MCF 10A (cell line): ENCODE measurements around the gene RETREG1. TPM values are rescaled to one million over a fixed set of nuclear protein-coding genes. Genes with fewer than 3 reads are reported as not detected.

Source experiments
- BruUV-seq: library from RNA; stranded (reverse); fragments of 400-500 nt; replicated peaks from 2 replicates; lab custom pipeline; 2021; lab: Mats Ljungman, UMichigan
- CTCF ChIA-PET: fragments of 300-600 bp; sonication (Branson Sonifier 250); formaldehyde crosslinking; extraction: SDS; loops from one replicate; lab custom pipeline; 2021; ENCODE audit warnings: antibody characterized with exemption, inconsistent platforms; lab: Yijun Ruan, JAX
- POLR2A ChIA-PET: fragments of 300-600, 350-650 bp; sonication (Branson Sonifier 250); formaldehyde crosslinking; extraction: SDS; loops from one replicate; lab custom pipeline; 2020; ENCODE audit warnings: antibody characterized with exemption, inconsistent platforms; lab: Yijun Ruan, JAX
- DNase-seq: peaks from one replicate; pipeline ENCODE4 v3.0.0-alpha.2; 2018; ENCODE audit not compliant: unreplicated experiment
- H3K27ac Mint-ChIP-seq: one replicate; pipeline ENCODE4 v1.8.0; 2022; ENCODE audit warnings: mild to moderate bottlenecking, low read depth, mixed read lengths; ENCODE audit not compliant: unreplicated experiment
- H3K27me3 Mint-ChIP-seq: one replicate; pipeline ENCODE4 v1.8.0; 2022; ENCODE audit warnings: mixed read lengths; ENCODE audit not compliant: insufficient read depth, unreplicated experiment
- H3K36me3 Mint-ChIP-seq: one replicate; pipeline ENCODE4 v1.8.0; 2022; ENCODE audit warnings: mild to moderate bottlenecking, moderate library complexity, mixed read lengths; ENCODE audit not compliant: insufficient read depth, unreplicated experiment
- H3K4me1 Mint-ChIP-seq: one replicate; pipeline ENCODE4 v1.8.0; 2022; ENCODE audit warnings: mixed read lengths; ENCODE audit not compliant: insufficient read depth, unreplicated experiment
- H3K4me3 Mint-ChIP-seq: one replicate; pipeline ENCODE4 v1.8.0; 2022; ENCODE audit warnings: mild to moderate bottlenecking, moderate library complexity, mixed read lengths; ENCODE audit not compliant: unreplicated experiment
- H3K9me3 Mint-ChIP-seq: one replicate; pipeline ENCODE4 v1.8.0; 2022; ENCODE audit warnings: mixed read lengths; ENCODE audit not compliant: unreplicated experiment
- intact Hi-C: fragments of 100-400 bp; cut with micrococcal nuclease; formaldehyde crosslinking; loops from 2 replicates; pipeline ENCODE4 v1.14.1; 2022
- total RNA-seq: library from RNA; stranded (reverse); gene quantifications from 2 replicates; pipeline ENCODE4 v1.2.3, GENCODE V29; 2022
- TF ChIP-seq, protein P1 (sequence below): fragments of 200-600 bp; IDR thresholded peaks from one replicate; pipeline ENCODE4 v1.8.0; 2022; ENCODE audit warnings: antibody characterized with exemption, mild to moderate bottlenecking; ENCODE audit not compliant: unreplicated experiment

RETREG1 gene
- total RNA-seq, 1 experiment from 2014 or later = 4.9 TPM

DNA sequence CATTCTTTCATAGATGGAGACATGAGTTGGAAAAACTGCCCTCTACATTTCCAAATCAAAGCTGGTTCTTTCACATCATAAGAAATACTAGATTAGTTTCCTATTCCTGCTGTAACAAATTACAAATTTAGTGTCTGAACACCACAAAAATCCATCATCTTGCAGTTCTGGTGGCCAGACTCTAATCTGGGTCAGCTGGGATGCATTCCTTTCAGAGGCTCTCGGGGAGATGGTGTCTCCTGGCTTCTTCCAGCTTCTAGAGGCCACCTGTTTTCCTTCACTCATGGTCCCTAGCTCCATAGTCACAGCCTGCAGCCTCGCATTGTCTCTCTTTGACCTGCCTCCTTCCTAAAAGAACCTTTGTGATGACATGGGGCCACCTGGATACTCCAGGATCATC lies 65.2 kb downstream of the RETREG1 start:
- H3K27ac Mint-ChIP-seq = no peak overlapping the region
- no peak overlapping the region for H3K4me3 Mint-ChIP-seq
- H3K36me3 Mint-ChIP-seq = no peaks in the 10 kb centered on the region
- POLR2A ChIA-PET = interaction anchor here (0.6 to 3.3 kb wide), 7 partner anchors 12 to 76 kb away, joined by 3 to 15 read pairs (median 8); no protein-coding TSS in a partner anchor
- TF ChIP-seq, protein P1, sequence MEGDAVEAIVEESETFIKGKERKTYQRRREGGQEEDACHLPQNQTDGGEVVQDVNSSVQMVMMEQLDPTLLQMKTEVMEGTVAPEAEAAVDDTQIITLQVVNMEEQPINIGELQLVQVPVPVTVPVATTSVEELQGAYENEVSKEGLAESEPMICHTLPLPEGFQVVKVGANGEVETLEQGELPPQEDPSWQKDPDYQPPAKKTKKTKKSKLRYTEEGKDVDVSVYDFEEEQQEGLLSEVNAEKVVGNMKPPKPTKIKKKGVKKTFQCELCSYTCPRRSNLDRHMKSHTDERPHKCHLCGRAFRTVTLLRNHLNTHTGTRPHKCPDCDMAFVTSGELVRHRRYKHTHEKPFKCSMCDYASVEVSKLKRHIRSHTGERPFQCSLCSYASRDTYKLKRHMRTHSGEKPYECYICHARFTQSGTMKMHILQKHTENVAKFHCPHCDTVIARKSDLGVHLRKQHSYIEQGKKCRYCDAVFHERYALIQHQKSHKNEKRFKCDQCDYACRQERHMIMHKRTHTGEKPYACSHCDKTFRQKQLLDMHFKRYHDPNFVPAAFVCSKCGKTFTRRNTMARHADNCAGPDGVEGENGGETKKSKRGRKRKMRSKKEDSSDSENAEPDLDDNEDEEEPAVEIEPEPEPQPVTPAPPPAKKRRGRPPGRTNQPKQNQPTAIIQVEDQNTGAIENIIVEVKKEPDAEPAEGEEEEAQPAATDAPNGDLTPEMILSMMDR = no peak
- no TSS peak for BruUV-seq
- no peaks in the 10 kb centered on the region for H3K9me3 Mint-ChIP-seq
- intact Hi-C loops = loop anchor here (1.0 to 5.0 kb wide), 7 partner anchors 44 to 1089 kb away; partner anchors contain the start of gene RETREG1
- DNase-seq = no peak
- CTCF ChIA-PET = interaction anchor here (0.5 to 10.8 kb wide), 34 partner anchors 8 to 852 kb away, joined by 3 to 147 read pairs (median 4); no protein-coding TSS in a partner anchor
- no peaks in the 10 kb centered on the region for H3K27me3 Mint-ChIP-seq
- H3K4me1 Mint-ChIP-seq = peaks cover 16% of the 10 kb centered on the region

GRCh38 chr5:16550316-16550952 lies 66.4 kb downstream of the RETREG1 start:
- H3K27ac Mint-ChIP-seq = no peak overlapping the region

GRCh38 chr5:16549491-16550206 lies 67.1 kb downstream of the RETREG1 start:
- no peak overlapping the region for H3K27ac Mint-ChIP-seq
- peaks cover 16% of the 10 kb centered on the region for H3K4me1 Mint-ChIP-seq
- no peaks in the 10 kb centered on the region for H3K36me3 Mint-ChIP-seq
- BruUV-seq = no TSS peak
- TF ChIP-seq, protein P1 = no peak
- H3K27me3 Mint-ChIP-seq = no peaks in the 10 kb centered on the region
- CTCF ChIA-PET = interaction anchor here (0.6 to 10.8 kb wide), 15 partner anchors 9 to 640 kb away, joined by 3 to 147 read pairs (median 4); no protein-coding TSS in a partner anchor
- H3K9me3 Mint-ChIP-seq = no peaks in the 10 kb centered on the region
- POLR2A ChIA-PET = interaction anchor here (0.7 to 3.3 kb wide), 9 partner anchors 8 to 66 kb away, joined by 3 to 14 read pairs (median 5); no protein-coding TSS in a partner anchor
- intact Hi-C loops = loop anchor here (5.0 kb wide), 4 partner anchors 42 to 1087 kb away; no protein-coding TSS in a partner anchor
- H3K4me3 Mint-ChIP-seq = no peak overlapping the region
- DNase-seq = no peak

More at GRCh38 chr5:16550316-16550952, 66.4 kb downstream of the RETREG1 start:
- POLR2A ChIA-PET = interaction anchor here (0.5 to 3.3 kb wide), 5 partner anchors 10 to 60 kb away, joined by 3 to 15 read pairs (median 10); no protein-coding TSS in a partner anchor
- CTCF ChIA-PET = interaction anchor here (0.6 to 10.8 kb wide), 27 partner anchors 7 to 1534 kb away, joined by 3 to 147 read pairs (median 3); no protein-coding TSS in a partner anchor
- intact Hi-C loops = loop anchor here (5.0 kb wide), 4 partner anchors 43 to 1088 kb away; no protein-coding TSS in a partner anchor
- DNase-seq = peak; percentile 75
- Mint-ChIP-seq H3K36me3 (no peaks in the 10 kb centered on the region), H3K9me3 (no peaks in the 10 kb centered on the region), H3K4me1 (peaks cover 16% of the 10 kb centered on the region), H3K27me3 (no peaks in the 10 kb centered on the region), H3K4me3 (no peak overlapping the region)
- TF ChIP-seq, protein P1 = peak; percentile 55
- no TSS peak for BruUV-seq
